BLaER1 (cell line): Measurements from ENCODE around the gene HOXC9.

Experiments used
- H3K27ac ChIP-seq: shearing (Covaris generic); formaldehyde crosslinking; 2 replicates; pipeline ENCODE4 v1.8.1; 2022
- H3K27me3 ChIP-seq: shearing (Covaris generic); formaldehyde crosslinking; 2 replicates; pipeline ENCODE4 v1.8.1; 2022
- H3K36me3 ChIP-seq: shearing (Covaris generic); formaldehyde crosslinking; 2 replicates; pipeline ENCODE4 v1.8.1; 2022
- H3K4me1 ChIP-seq: shearing (Covaris generic); formaldehyde crosslinking; 2 replicates; pipeline ENCODE4 v1.8.1; 2022
- H3K4me2 ChIP-seq: shearing (Covaris generic); formaldehyde crosslinking; 2 replicates; pipeline ENCODE4 v1.8.1; 2022
- H3K4me3 ChIP-seq: shearing (Covaris generic); formaldehyde crosslinking; 2 replicates; pipeline ENCODE4 v1.8.1; 2022
- H3K9ac ChIP-seq: shearing (Covaris generic); formaldehyde crosslinking; 2 replicates; pipeline ENCODE4 v1.8.1; 2022
- H3K9me3 ChIP-seq: shearing (Covaris generic); formaldehyde crosslinking; 2 replicates; pipeline ENCODE4 v1.8.1; 2022
- H4K20me1 ChIP-seq: shearing (Covaris generic); formaldehyde crosslinking; 2 replicates; pipeline ENCODE4 v1.8.1; 2022
- Cebpa-rat ChIP-seq: shearing (Covaris generic); IDR thresholded peaks from 2 replicates; pipeline ENCODE4 v1.8.1; 2022

The HOXC9 gene

DNA sequence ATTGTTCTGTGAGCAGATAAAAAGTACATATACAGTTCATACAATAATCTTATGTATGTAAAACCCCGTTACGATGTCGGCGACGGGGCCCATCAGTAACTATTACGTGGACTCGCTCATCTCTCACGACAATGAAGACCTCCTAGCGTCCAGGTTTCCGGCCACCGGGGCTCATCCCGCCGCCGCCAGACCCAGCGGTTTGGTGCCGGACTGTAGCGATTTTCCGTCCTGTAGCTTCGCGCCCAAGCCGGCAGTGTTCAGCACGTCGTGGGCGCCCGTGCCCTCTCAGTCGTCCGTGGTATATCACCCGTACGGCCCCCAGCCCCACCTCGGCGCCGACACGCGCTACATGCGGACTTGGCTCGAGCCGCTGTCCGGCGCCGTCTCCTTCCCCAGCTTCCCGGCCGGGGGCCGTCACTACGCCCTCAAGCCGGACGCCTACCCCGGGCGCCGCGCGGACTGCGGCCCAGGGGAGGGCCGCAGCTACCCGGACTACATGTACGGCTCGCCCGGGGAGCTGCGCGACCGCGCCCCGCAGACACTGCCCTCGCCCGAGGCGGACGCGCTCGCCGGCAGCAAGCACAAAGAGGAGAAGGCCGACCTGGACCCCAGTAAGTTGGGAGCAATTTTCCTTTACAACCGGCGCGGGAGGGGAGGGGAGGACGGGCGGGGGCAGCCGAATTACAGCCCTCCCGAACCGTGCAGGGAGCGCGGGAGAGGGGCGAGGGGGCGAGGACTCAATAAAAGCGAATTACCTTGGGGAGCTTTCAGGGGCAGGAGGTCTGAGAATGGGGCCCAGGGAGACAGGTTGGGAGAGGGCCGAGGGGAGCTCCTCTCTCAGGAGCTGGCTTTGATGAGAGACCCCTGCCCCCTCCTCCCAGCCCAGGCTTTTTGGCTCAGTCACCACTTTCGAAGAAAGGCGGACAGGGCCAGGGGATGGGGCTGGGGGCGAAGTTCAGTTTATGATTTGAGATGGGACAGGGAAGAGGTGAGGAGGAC lies at the start of gene HOXC9:
Gene HOXC9 (plus strand): TSS at position 46 of the 999 bp plus-strand sequence. CDS start 28 bp downstream, at position 74.
- TF ChIP-seq Cebpa-rat: no peak
- no peak within 1 kb of the TSS for H3K27ac ChIP-seq
- H4K20me1 ChIP-seq: peaks cover 96% of the 10 kb centered on the region
- no peak within 1 kb of the TSS for H3K9ac ChIP-seq
- no peak within 1 kb of the TSS for H3K4me2 ChIP-seq
- peaks cover 100% of the 10 kb centered on the region for H3K27me3 ChIP-seq
- H3K4me1 ChIP-seq: no peaks in the 10 kb centered on the region
- no peaks in the 10 kb centered on the region for H3K36me3 ChIP-seq
- no peak within 1 kb of the TSS for H3K4me3 ChIP-seq
- peaks cover 5% of the 10 kb centered on the region; the same call in 1 of the 2 replicates for H3K9me3 ChIP-seq

DNA sequence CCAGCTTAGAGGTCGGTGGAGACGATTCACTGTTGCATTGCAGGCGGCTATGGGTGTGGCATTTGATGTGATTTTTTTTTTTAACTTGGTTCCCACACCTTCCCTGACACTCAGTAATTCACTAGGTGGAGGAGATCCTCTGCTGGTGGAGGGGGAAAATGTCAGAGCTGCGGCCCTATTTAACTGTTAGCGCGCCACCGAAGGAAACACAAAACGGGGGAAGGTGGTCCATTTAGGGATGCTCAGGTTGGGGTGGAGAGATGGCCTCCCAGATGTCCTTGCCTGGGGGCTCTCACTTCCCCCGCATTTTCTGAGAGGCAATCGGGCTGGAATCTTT lies 49.6 kb upstream of the HOXC9 start:
- H3K9me3 ChIP-seq: peaks cover 25% of the 10 kb centered on the region
- no peak for TF ChIP-seq Cebpa-rat
- H3K4me3 ChIP-seq: no peak overlapping the region
- peaks cover 99% of the 10 kb centered on the region for H4K20me1 ChIP-seq
- no peak overlapping the region for H3K9ac ChIP-seq
- no peak overlapping the region for H3K27ac ChIP-seq
- peaks cover 100% of the 10 kb centered on the region for H3K27me3 ChIP-seq
- H3K4me2 ChIP-seq: no peak overlapping the region
- H3K4me1 ChIP-seq: no peaks in the 10 kb centered on the region
- no peaks in the 10 kb centered on the region for H3K36me3 ChIP-seq

DNA sequence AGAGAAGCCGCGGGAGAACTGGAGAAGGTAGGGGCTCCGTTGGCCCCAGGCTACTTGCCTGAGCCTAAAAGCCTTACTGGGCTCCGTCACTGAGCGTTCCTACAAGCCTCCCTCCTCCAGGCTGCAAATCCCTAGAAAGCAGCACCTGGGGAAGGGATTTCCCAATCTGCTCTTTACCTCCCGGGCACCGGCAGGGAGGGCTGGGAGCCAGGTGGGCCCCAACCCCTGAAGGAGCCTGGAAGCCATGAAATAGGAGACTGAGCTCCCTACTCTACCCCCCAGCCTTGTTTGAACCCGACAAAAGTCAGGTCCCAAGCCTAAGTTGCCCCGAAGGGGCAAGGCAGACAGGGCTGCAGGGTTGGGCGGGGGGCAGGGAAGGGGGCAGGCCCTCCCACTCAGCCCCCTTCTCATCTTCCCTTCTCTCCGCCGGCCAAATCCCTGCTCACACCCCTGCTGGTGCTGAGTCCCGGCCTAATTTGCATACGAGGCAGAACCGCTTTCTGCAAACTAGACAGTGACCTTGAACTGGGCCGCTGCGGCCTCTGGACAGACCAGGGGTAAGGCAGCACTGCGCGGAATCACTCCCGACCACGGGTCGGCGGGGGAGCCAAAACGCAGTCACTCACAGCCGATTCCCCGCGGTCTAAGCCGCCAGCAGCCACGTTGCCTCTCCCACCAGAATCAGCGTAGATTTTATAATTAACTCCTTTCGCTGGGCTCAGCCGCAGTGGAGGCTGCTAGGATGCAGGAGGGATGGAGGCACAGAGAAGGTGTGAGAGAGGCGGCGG lies 49.0 kb upstream of the HOXC9 start:
- TF ChIP-seq Cebpa-rat: no peak
- H3K4me3 ChIP-seq: no peak overlapping the region
- H3K9me3 ChIP-seq: peaks cover 25% of the 10 kb centered on the region
- no peaks in the 10 kb centered on the region for H3K4me1 ChIP-seq
- H3K27ac ChIP-seq: no peak overlapping the region
- H3K4me2 ChIP-seq: no peak overlapping the region
- H3K36me3 ChIP-seq: no peaks in the 10 kb centered on the region
- H4K20me1 ChIP-seq: peaks cover 99% of the 10 kb centered on the region
- H3K27me3 ChIP-seq: peaks cover 100% of the 10 kb centered on the region
- no peak overlapping the region for H3K9ac ChIP-seq

DNA sequence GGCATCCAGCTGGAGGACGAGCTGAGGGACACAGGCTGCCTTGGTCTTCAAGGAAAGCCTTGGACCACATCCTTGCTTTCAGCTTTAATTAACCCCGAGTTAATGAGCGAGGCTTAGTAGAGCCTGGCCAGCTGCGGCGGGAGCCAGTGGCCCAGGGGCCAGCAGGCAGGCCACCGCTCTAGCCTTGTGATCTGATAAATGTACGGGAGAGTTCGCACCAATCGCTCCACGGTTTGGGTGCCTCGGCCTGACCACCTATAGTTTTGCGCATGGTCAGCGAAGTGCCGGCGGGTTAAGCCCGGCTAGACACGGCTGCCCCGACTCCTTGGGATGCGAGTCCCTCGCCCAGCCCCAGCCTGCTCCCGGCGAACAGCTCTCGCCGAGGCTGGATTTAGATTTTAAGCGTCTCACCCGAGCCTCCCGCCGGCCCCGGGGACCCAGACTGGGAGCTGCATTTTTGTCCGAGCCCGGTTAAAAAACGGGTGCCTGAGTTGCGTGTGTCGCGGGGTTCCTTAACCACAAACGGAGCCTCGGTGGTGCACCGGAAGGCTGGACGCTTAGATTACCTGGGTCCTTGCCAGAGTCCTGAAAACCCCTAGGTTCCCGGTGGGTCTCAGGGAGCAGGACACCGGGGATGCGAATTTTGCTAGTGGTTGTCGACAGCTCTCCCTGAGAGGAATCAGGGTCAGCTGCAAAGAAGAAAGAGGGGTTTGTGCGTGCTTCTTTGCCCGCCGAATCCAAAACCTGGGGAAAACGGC lies 48.2 kb upstream of the HOXC9 start:
- H3K36me3 ChIP-seq: no peaks in the 10 kb centered on the region
- no peak overlapping the region for H3K27ac ChIP-seq
- no peak for TF ChIP-seq Cebpa-rat
- peaks cover 4% of the 10 kb centered on the region; the same call in 1 of the 2 replicates for H3K4me1 ChIP-seq
- no peak overlapping the region for H3K9ac ChIP-seq
- H3K4me3 ChIP-seq: no peak overlapping the region
- H4K20me1 ChIP-seq: peaks cover 99% of the 10 kb centered on the region
- no peak overlapping the region for H3K4me2 ChIP-seq
- peaks cover 27% of the 10 kb centered on the region for H3K9me3 ChIP-seq
- peaks cover 100% of the 10 kb centered on the region for H3K27me3 ChIP-seq

DNA sequence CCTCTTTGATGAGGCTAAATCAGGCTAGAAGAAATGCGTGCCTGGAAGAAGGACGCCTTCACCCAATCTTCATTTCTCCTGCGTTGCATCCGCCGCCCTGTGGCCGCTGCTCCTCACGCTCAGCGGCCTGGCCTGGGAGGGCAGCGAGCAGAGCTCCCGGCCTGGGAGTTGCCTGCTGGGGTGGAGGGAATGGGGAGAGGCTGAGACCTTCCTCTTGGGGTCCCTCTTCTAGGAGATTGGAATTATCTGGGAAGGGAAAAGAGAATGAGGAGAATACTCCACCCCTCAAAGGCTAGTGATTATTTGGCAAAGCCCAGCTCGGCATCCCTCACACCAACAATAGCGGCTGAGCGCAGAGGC lies 47.6 kb upstream of the HOXC9 start:
- Histone ChIP-seq H3K4me1 (peaks cover 9% of the 10 kb centered on the region; the same call in 1 of the 2 replicates), H3K27ac (no peak overlapping the region), H3K27me3 (peaks cover 100% of the 10 kb centered on the region), H3K4me3 (no peak overlapping the region), H3K9me3 (peaks cover 27% of the 10 kb centered on the region), H4K20me1 (peaks cover 100% of the 10 kb centered on the region), H3K36me3 (no peaks in the 10 kb centered on the region), H3K4me2 (no peak overlapping the region), H3K9ac (no peak overlapping the region)
- TF ChIP-seq Cebpa-rat: no peak

DNA sequence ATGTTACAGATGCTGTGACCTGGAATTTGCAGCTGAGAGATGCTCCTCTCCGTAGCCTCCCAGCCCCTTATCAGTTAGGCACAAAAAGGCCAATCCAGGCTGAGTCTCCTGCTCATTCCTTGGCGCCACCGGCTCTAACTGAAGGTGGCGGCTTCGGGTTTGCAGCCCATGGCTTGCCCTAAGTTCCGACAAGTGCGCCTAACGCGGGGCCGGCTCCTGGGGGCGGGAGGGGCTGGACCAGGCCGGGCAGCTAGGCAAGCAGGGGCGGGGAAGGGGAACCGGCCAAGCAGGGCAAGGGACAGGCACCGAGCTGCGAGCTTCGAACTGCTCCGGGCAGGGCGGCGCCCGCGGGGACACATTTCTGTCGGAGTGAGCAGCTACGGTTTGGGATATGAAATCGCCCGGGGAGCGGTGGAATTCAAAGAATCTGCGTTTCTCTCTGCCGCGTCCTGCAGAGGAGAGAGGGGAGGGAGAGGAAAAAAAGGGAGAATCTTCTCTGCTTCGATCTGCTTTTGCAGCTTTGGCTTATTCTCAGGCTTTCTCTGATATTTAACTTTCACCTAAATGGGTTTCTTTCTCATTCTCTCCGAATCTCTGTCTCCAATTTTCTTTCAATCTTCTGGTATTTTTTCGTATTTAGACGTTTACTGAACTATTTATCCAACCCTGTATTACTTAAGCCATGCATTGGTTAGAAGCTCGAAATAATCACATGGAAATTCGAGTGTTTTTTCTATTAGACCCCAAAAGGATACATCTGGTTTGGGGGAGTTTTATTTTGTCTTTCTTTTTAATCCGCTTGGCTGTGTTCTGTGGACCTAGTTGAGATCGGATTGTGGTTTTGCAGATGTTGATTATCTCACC lies 46.9 kb upstream of the HOXC9 start:
- Histone ChIP-seq H3K27ac (no peak overlapping the region), H3K36me3 (no peaks in the 10 kb centered on the region), H3K9me3 (peaks cover 27% of the 10 kb centered on the region), H3K4me1 (peaks cover 9% of the 10 kb centered on the region; the same call in 1 of the 2 replicates), H4K20me1 (peaks cover 100% of the 10 kb centered on the region), H3K4me2 (no peak overlapping the region), H3K27me3 (peaks cover 100% of the 10 kb centered on the region), H3K9ac (no peak overlapping the region), H3K4me3 (no peak overlapping the region)
- TF ChIP-seq Cebpa-rat: no peak

DNA sequence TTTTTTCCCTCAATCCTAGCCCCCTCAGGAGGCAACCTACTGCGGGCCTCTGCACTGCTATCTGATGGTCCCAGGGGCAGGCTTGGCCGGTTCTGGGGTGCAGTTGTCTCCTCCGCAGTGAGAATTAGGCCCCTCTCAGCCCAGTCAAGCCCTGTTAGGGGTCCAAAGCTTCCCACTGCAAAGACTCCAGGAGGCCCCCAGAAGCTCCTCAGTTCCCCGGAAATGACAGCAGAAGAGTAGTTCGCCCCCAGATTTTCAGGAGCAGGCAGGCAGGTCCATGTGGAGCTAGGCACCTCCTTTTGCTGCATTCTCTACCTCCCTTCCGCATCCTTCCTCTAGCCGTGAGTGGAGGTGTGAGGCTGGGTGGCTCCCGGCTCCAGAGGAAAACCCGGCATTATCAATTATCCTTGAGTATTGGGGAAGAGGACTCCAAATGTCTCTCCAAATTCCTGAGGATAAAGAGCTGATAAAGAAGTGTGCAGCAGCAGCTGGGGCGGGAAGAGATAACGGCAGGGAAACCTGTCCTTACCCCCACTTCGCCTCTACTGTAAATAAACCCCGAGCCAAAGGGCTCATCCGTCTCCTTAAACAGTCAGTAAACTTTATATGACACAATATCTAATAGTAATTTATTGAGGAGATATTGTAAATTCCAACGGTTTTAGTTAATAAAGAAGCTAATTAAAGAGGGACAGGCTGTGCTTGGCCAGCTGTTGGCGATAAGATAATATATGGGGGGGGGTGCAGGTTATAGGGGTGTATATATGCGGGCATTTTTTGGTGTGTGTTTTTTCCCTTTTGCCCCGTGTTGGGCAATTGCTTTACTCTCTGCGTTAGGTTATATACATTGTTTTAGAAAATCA lies 45.9 kb upstream of the HOXC9 start:
- Histone ChIP-seq H3K4me2 (no peak overlapping the region), H3K27ac (no peak overlapping the region), H3K27me3 (peaks cover 100% of the 10 kb centered on the region), H3K4me1 (peaks cover 9% of the 10 kb centered on the region; the same call in 1 of the 2 replicates), H4K20me1 (peaks cover 100% of the 10 kb centered on the region), H3K9me3 (peaks cover 27% of the 10 kb centered on the region), H3K4me3 (no peak overlapping the region), H3K36me3 (no peaks in the 10 kb centered on the region), H3K9ac (no peak overlapping the region)
- TF ChIP-seq Cebpa-rat: no peak

DNA sequence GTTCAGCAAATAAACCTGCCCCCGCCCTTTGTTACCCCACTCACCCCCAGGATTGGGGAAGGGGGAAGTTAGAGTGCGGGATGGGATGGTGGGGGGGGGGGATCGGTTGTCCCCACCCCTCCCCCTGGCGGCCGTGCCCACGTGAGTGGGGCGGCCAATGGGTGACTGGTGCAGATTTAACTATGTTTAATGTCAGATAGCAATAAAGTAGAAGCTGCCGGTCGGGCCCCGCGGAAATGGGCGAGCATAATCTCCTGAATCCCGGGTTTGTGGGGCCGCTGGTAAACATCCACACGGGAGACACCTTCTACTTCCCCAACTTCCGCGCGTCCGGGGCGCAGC lies 45.3 kb upstream of the HOXC9 start, which contains the start of gene HOXC12:
Gene HOXC12 (plus strand): TSS at position 210 of the 342 bp plus-strand sequence. CDS start 27 bp downstream, at position 237.
- Histone ChIP-seq H4K20me1 (peaks cover 100% of the 10 kb centered on the region), H3K4me3 (0 out of 2 replicates have a peak within 1 kb of the TSS, but pooled peaks have one; percentile 14), H3K9ac (no peak within 1 kb of the TSS), H3K27ac (no peak within 1 kb of the TSS), H3K9me3 (peaks cover 27% of the 10 kb centered on the region), H3K36me3 (no peaks in the 10 kb centered on the region), H3K4me2 (no peak within 1 kb of the TSS), H3K4me1 (peaks cover 9% of the 10 kb centered on the region; the same call in 1 of the 2 replicates), H3K27me3 (peaks cover 100% of the 10 kb centered on the region)
- TF ChIP-seq Cebpa-rat: no peak
